ENCODE results near the gene KRT75. TPM values are rescaled to one million over a fixed set of nuclear protein-coding genes. Genes with fewer than 3 reads are reported as not detected.

The KRT75 gene
- total and polyA plus RNA-seq, 2 donors (not counting 3 experiments of a cell fraction or from before 2014, with no cell fraction given), result not detected

DNA sequence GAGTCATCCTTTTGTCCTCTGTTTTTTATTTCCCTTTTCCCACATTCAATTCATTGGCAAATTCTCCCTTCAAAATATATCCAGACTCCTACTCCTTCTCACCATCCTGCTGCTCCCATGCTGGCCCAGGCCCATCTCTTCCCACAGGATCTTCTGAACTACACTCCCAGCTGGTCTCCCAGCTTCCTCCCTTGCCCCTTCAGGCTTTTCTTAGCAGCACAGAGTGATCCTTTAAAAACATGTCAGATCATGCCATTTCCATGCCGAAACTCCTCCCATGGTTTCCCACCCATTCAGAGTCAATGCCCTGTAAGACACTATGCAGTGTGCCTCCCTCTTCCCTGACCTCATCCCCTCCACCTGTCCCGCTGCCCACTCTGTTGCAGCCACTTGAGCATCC is 46.3 kb downstream of the KRT75 start:
- H3K27ac ChIP-seq (ENCODE audit: insufficient read depth, low read depth, low read length), result no peak overlapping the region
- H3K9me1 ChIP-seq (replicated peaks; ENCODE audit: control insufficient read depth, extremely low read depth, insufficient read depth, low read length), result no peaks in the 10 kb centered on the region
- ChIA-PET POLR2A (no interaction called here), CTCF (interaction anchor here (1.0 to 1.7 kb wide), 2 partner anchors 8 to 15 kb away, joined by 4 to 5 read pairs; no protein-coding TSS in a partner anchor)
- H3K9ac ChIP-seq (replicated peaks; ENCODE audit: extremely low read depth, insufficient read depth, low read length), result no peak overlapping the region
- no peaks in the 10 kb centered on the region for H3K4me1 ChIP-seq (ENCODE audit: control insufficient read depth, extremely low read depth, insufficient read depth, low read length)
- intact Hi-C loops (cut with micrococcal nuclease) (no loop called here), dilution Hi-C loops (cut with MboI; ENCODE audit: extremely low pct_ligation_motif_present, low sequenced_read_pairs) (no loop called here)
- no peak overlapping the region for H2AFZ ChIP-seq (ENCODE audit: low read depth, low read length)
- H3K79me2 ChIP-seq (ENCODE audit: control insufficient read depth, insufficient read depth, low read length), result no peaks in the 10 kb centered on the region
- no peaks in the 10 kb centered on the region for H4K20me1 ChIP-seq (replicated peaks; ENCODE audit: control insufficient read depth, extremely low read depth, insufficient read depth, low read length)
- H3K36me3 ChIP-seq (ENCODE audit: control insufficient read depth in 2 of 2, extremely low read depth in 1 of 2, insufficient read depth in 2 of 2, low read length in 2 of 2), result no peaks in the 10 kb centered on the region
- FAIRE-seq, result no peak
- peaks cover 2 to 13% of the 10 kb centered on the region in 2 experiments for H3K27me3 ChIP-seq (ENCODE audit: control insufficient read depth in 2 of 2, insufficient read depth in 2 of 2, low read length in 2 of 2)
- H3K4me2 ChIP-seq (ENCODE audit: insufficient read depth, low read length), result no peak overlapping the region
- no TSS peak for BruUV-seq (replicated peaks)
- DNase-seq (ENCODE audit: low read depth, low spot score), result no peak
- H3K4me3 ChIP-seq (replicated peaks in 1 of 3; ENCODE audit: insufficient read depth in 1 of 3, low read depth in 1 of 3, low read length in 3 of 3), result no peak overlapping the region
- H3K9me3 ChIP-seq (replicated peaks; ENCODE audit: control insufficient read depth, insufficient read depth, low read length), result no peaks in the 10 kb centered on the region
- TF ChIP-seq CTCF (IDR thresholded peaks at IDR 0.05; ENCODE audit: extremely low read depth in 1 of 2, insufficient read depth in 1 of 2, low read depth in 1 of 2, low read length in 2 of 2) (no peak), FOS (IDR thresholded peaks at IDR 0.05; ENCODE audit: borderline replicate concordance, insufficient read depth, low read length) (no peak), POLR2A (IDR thresholded peaks at IDR 0.05; ENCODE audit: low read depth, low read length) (no peak), MYC (IDR thresholded peaks at IDR 0.05; ENCODE audit: low read depth, low read length) (no peak), MAX (IDR thresholded peaks at IDR 0.05; ENCODE audit: insufficient read depth, insufficient read length) (no peak)

DNA sequence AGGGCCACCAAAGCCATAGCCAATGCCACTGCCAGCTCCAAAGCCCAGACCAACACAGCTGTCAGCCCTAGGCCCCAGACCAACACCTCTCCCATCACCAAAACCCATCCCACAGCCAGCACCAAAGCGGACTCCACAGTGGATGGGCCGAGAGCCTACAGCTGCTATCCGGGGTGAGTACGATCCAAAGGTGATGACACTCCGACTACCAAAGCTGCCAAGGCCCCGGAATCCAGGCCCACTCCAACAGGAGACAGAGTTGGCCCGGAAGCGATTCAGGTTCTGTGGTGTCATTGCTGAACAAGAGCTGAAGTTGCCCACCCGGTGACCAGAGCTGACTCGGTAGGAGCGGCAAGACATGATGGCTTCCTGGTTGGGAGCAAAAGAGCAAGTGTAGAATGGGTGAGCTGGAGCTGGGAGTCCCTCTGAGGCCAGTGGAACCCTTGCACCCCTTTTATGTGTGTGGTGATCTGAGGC is 48.9 kb downstream of the KRT75 start, which contains the start of gene KRT84:
Gene KRT84 (minus strand): TSS at position 427 of the 477 bp plus-strand sequence. CDS start 67 bp downstream, at position 360.
- no peaks in the 10 kb centered on the region for H3K9me3 ChIP-seq (replicated peaks; ENCODE audit: control insufficient read depth, insufficient read depth, low read length)
- FAIRE-seq (no peak), DNase-seq (ENCODE audit: low read depth, low spot score) (no peak)
- no peaks in the 10 kb centered on the region for H3K9me1 ChIP-seq (replicated peaks; ENCODE audit: control insufficient read depth, extremely low read depth, insufficient read depth, low read length)
- H3K4me2 ChIP-seq (ENCODE audit: insufficient read depth, low read length), result no peak within 1 kb of the TSS
- no peaks in the 10 kb centered on the region for H3K36me3 ChIP-seq (ENCODE audit: control insufficient read depth in 2 of 2, extremely low read depth in 1 of 2, insufficient read depth in 2 of 2, low read length in 2 of 2)
- H3K27ac ChIP-seq (ENCODE audit: insufficient read depth, low read depth, low read length), result no peak within 1 kb of the TSS
- H3K79me2 ChIP-seq (ENCODE audit: control insufficient read depth, insufficient read depth, low read length), result no peaks in the 10 kb centered on the region
- intact Hi-C loops (cut with micrococcal nuclease), result no loop called here
- POLR2A ChIA-PET, result no interaction called here
- H3K27me3 ChIP-seq (ENCODE audit: control insufficient read depth in 2 of 2, insufficient read depth in 2 of 2, low read length in 2 of 2), result peaks cover 2 to 13% of the 10 kb centered on the region in 2 experiments
- H4K20me1 ChIP-seq (replicated peaks; ENCODE audit: control insufficient read depth, extremely low read depth, insufficient read depth, low read length), result no peaks in the 10 kb centered on the region
- H3K9ac ChIP-seq (replicated peaks; ENCODE audit: extremely low read depth, insufficient read depth, low read length), result no peak within 1 kb of the TSS
- H3K4me1 ChIP-seq (ENCODE audit: control insufficient read depth, extremely low read depth, insufficient read depth, low read length), result no peaks in the 10 kb centered on the region
- CTCF ChIA-PET, result interaction anchor here (1.4 to 3.7 kb wide), 5 partner anchors 12 to 495 kb away, joined by 4 to 16 read pairs (median 7); no protein-coding TSS in a partner anchor
- no peak within 1 kb of the TSS for H3K4me3 ChIP-seq (replicated peaks in 1 of 3; ENCODE audit: insufficient read depth in 1 of 3, low read depth in 1 of 3, low read length in 3 of 3)
- no peak within 1 kb of the TSS for H2AFZ ChIP-seq (ENCODE audit: low read depth, low read length)
- dilution Hi-C loops (cut with MboI; ENCODE audit: extremely low pct_ligation_motif_present, low sequenced_read_pairs), result no loop called here
- BruUV-seq (replicated peaks), result no TSS peak
- TF ChIP-seq JUN (IDR thresholded peaks at IDR 0.05; ENCODE audit: borderline replicate concordance, insufficient read depth, insufficient read length, low read depth) (no peak), GATA2 (IDR thresholded peaks at IDR 0.05; ENCODE audit: insufficient read depth, insufficient read length, low read depth, low read length) (no peak), POLR2A (IDR thresholded peaks at IDR 0.05; ENCODE audit: low read depth, low read length) (no peak), MYC (IDR thresholded peaks at IDR 0.05; ENCODE audit: low read depth, low read length) (no peak), MAX (IDR thresholded peaks at IDR 0.05; ENCODE audit: insufficient read depth, insufficient read length) (no peak), FOS (IDR thresholded peaks at IDR 0.05; ENCODE audit: borderline replicate concordance, insufficient read depth, low read length) (no peak), POLR2AphosphoS5 (IDR thresholded peaks at IDR 0.05; ENCODE audit: insufficient read depth, low read depth, low read length) (no peak), CTCF (IDR thresholded peaks at IDR 0.05; ENCODE audit: extremely low read depth in 1 of 2, insufficient read depth in 1 of 2, low read depth in 1 of 2, low read length in 2 of 2) (no peak), EZH2 (IDR thresholded peaks at IDR 0.05; ENCODE audit: borderline replicate concordance, low read depth, low read length, severe bottlenecking) (no peak)

Measured in endothelial cell of umbilical vein (primary cell).